PC-9 (cell line): ENCODE measurements around the gene WBP11.

Source experiments
- EZH2 ChIP-seq: fragments of 200-600 bp; sonication (generic); IDR thresholded peaks from 2 replicates; pipeline ENCODE4 v1.8.0; 2017; ENCODE audit warnings: antibody characterized with exemption, low read depth
- TF ChIP-seq, protein P1 (sequence below): fragments of 200-600 bp; sonication (generic); conservative IDR thresholded peaks from 2 replicates; pipeline ENCODE4 v1.6.1; 2017; ENCODE audit warnings: mixed run types, antibody characterized with exemption, mild to moderate bottlenecking, moderate library complexity

DNA sequence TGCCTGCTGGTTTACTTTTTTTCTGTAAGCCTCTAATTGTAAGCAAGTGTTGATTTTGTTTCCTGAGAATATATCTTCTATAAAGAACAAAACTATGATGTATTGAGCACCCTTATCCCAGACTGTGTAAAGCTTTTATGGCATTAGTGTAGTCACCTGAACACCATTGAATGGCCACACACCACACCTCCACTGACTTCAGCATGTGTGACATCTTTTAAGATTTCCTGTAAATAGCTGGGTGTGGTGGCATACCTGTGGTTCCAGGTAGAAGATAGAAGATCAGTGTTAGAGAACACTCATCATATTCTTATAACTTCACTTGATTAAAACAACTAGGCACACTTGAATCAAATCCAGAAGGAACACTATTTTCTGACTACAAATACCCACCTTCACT is 51.3 kb downstream of the WBP11 start:
- TF ChIP-seq, protein P1, sequence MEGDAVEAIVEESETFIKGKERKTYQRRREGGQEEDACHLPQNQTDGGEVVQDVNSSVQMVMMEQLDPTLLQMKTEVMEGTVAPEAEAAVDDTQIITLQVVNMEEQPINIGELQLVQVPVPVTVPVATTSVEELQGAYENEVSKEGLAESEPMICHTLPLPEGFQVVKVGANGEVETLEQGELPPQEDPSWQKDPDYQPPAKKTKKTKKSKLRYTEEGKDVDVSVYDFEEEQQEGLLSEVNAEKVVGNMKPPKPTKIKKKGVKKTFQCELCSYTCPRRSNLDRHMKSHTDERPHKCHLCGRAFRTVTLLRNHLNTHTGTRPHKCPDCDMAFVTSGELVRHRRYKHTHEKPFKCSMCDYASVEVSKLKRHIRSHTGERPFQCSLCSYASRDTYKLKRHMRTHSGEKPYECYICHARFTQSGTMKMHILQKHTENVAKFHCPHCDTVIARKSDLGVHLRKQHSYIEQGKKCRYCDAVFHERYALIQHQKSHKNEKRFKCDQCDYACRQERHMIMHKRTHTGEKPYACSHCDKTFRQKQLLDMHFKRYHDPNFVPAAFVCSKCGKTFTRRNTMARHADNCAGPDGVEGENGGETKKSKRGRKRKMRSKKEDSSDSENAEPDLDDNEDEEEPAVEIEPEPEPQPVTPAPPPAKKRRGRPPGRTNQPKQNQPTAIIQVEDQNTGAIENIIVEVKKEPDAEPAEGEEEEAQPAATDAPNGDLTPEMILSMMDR: no peak
- no peak for TF ChIP-seq EZH2
